Right renal cortex interstitium (tissue), 3 donors: ENCODE measurements around the gene YBX1. TPM values are rescaled to one million over a fixed set of nuclear protein-coding genes. Genes with fewer than 3 reads are reported as not detected.
"Not testable (repeated sequence)": the region's sequence is repeated elsewhere in the genome, so short reads cannot be mapped to it uniquely, and the experiment has no call there.

ENCODE experiments used
- DNase-seq, 3 donors: peaks; one replicate each; pipeline ENCODE4 v3.0.0-alpha.2; 2013; ENCODE audit warnings: low read depth in 3 of 3, low spot score in 2 of 3
- polyA plus RNA-seq, 3 donors: library from polyadenylated mRNA; unstranded; fragments of 120-200 nt; gene quantifications; one replicate each; pipeline ENCODE4 v1.2.1, GENCODE V29; 2013; ENCODE audit not compliant: insufficient read length in 3 of 3

Gene YBX1
- polyA plus RNA-seq, 3 donors: 611 to 684 (median 661) TPM

DNA sequence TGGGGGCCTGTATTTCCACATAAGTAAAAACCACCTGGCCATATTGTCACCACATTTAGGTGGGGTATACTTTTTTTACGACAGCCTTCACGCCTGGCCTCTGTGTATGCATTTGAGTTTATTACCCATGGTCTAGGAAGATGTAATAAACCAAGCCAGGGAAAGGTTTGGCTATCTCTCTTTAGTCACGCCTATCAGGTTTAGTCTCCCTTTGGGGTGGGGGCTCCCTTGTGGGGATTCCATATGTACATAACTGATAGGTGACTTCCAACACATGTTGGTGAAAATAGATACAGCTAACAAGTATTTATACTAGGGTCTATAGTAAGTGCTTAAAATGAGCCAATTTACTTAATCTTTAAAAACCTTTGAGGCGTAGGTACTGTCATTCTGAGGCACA, 4.2 kb downstream of the YBX1 start:
- no peak for DNase-seq

DNA sequence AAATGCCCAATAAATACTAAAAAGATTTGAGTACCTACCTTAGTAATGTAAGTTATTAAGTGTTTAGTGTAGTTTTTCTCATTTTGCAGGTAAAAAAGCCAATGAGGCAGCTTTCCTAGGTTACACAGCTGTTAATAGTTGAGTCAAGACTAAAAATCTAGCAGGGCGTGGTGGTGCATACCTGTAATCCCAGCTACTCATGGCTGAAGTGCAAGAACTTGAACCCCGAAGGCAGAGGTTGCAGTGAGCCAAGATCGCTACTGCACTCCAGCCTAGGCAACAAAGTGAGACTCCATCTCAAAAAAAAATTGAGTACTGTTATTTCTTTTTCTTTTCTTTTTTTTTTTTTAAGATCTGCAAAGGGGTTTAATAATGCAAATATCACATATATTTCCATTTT, 7.7 kb downstream of the YBX1 start:
- DNase-seq: no peak

DNA sequence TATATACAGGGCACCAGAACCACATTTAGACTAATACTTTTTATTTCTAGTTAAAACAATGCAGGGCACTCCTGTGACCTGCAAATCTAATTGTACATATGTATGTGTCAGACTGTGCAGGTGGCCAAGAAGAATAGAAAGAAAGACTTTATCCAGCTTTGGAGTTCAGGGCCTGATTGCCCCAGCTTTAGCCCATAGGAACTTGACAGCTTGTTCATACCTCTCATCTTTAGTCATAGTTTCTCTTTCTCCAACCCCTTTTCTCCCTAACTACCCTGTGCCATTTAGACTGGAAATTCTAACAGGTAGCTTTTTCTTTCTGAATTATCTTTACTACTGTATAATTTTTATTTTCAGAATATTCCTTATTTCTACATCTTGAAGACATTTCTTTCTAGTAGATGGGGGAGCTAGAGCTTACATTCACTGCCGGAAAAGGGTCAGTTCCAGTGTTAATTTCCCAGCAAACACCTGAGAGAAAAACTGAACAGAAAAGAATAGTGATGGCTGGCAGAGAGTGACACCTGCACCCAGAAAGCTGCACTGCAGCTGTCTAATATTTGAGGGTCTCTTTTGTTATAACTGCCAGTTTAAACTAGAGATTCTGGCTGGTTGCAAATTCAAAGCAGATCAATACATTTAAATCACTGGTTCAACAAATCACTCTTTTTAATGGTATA, 8.4 kb downstream of the YBX1 start:
- DNase-seq: no peak

DNA sequence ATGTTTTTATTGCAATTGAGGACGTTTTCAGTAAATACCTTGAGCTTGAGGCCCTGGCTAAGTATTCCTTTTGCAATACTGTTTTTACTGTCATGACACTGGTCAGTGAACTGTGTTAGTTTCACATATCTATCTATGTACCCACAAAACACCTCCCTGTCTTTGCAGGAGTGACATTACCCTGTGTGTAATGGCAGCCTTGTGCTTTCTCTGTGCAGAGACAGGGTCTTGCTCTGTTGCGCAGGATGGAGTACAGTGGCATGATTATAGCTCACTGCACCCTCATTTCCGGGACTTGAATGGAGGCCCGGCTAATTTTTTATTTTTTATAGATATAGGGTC, 8.9 kb downstream of the YBX1 start:
- no peak for DNase-seq

DNA sequence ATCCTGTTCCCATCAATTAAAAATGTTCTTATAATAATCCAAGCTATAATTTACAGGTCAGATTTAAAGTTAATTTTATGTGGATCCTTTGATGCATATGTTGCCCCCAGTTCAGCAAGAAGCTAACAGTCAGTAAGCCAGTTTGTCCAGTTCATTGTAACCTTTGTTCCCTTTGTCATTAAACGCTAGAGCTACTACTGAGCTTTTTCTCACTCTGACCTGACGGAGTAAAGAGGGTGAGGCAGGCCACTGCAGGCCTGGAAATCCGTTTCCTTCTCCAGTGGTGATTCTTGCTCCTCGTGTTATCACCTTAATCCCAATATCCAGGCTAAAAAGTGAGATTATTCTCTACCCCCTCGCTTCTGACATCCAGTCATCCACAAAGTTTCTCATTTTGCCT, 10.2 kb downstream of the YBX1 start:
- DNase-seq: no peak

- DNase-seq: no peak
Observed at GRCh38 chr1:42692911-42693310, 10.7 kb downstream of the YBX1 start.

DNA sequence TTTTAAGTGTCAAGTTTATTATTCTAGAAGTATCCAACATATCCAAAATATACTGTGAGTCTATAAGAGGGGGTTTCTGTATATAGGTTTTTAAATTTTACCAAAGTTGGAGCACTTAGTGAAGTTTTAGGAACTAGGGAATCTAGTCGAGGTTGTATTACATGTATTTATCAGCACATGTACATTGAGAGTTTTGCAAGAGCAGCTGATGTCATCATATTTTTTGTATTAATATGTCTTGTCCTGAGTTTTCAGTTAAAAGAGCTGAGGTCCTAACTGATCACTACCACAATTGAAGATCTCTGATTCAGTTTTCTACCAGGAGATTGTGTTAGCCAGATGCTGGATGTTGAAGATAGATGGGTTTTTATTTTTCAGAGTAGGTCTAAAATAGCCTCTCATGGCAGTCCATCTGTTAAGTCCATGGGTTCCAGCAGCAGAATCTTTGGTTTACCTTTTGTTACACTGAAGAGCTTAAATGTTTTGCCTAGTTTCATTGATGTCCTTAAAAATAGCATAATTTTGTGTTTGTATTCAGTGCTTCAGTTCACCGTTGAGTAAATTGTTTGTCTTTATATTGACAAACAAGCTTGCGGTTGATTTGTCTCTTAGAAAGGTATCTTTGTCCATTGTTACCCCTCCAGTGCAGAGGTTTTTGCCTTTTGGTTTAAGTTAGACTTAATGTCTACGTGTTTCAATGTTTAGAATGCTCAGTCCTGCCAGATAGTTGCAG, 16.0 kb downstream of the YBX1 start:
- no peak for DNase-seq

GRCh38 chr1:42700006-42700405, 17.8 kb downstream of the YBX1 start:
- DNase-seq: no peak

DNA sequence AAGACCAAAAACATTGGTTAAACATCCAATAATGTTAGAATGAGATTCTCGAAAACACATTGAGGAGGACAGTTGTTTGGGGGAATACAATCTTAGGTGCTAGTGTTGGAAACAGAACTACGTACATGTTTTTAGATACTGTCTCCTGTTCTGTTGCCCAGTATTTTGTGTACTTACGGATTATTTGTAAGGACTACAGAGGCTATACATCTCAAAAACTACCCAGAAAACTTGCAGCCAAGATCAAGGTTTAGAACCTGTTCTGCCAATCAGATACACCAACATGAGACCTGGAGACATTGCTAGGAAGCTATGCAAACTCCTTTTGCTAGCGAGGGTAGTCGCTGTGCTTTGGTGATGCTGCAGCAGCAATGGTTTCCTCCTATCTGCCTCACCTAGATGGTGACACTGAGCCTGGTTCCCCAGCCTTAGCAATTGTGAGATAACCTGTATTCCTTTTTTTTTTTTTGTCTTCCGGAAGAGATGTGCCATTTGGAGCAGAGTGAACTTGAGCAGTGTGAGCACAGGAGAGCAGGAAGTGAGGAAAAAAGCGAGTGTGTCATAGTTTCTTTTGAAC, 21.8 kb downstream of the YBX1 start:
- no peak for DNase-seq

- DNase-seq: not testable (repeated sequence)
Observed at GRCh38 chr1:42712808-42713207, 30.6 kb downstream of the YBX1 start.

GRCh38 chr1:42713293-42713692, 31.1 kb downstream of the YBX1 start:
- DNase-seq: no peak

GRCh38 chr1:42714441-42714840, 32.2 kb downstream of the YBX1 start:
- DNase-seq: not testable (repeated sequence)

GRCh38 chr1:42720868-42721267, 38.6 kb downstream of the YBX1 start:
- no peak for DNase-seq

DNA sequence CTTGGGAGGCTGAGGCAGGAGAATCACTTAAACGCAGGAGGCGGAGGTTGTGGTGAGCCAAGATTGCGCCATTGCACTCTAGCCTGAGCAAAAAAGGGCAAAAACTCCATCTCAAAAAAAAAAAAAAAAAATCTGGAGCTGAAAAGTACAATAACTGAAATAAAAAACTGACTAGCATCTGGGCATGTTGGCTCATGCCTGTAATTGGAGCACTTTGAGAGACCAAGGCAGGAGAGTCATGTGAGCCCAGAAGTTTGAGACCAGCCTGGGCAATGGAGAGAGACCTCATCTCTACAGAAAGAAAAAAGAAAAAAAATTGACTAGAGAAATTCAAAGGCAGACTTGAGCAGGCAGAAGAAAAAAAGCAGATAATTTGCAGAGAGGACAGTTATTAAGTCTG, 39.7 kb downstream of the YBX1 start:
- no peak for DNase-seq

GRCh38 chr1:42722403-42722802, 40.2 kb downstream of the YBX1 start:
- not testable (repeated sequence) for DNase-seq

GRCh38 chr1:42723511-42723910, 41.3 kb downstream of the YBX1 start:
- no peak for DNase-seq

- DNase-seq: not testable (repeated sequence)
Observed at GRCh38 chr1:42725820-42726219, 43.6 kb downstream of the YBX1 start.

DNA sequence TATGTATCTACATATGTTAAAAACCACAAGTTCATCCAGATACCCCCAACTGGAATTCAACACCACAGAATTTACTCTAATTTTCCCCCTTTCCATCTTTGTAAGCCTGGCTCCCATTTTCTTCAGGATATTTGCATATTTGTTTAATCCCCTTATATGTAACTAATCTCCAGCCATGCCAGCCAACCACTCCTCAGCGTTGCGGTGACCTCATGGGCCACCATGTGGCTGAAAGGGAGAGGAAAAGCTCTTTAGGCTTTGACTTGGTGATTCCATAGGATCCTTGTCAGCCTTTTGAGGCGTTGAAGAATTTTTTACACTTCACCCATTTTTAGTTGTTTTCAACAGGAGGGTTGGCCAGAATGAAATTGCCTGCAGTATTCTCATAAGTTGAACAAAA, 47.8 kb downstream of the YBX1 start:
- DNase-seq: no peak

DNA sequence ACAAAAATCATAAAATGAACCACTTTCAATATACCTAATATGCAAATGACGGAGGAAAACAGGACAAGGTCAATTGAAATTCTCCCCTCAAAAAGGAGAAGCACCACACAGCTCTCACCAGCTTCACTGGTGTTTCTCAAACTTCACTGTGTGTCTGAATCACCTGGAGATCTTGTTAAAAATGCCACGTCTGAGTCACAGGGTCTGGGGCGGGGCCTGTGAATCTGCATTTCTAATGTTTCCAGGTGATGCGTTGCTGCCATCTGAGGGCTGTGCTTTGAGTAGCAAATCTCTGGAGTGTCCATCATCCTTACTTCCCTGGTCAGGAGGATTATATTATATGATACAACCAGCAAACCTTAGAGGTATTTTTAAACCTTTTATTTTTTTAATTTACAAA, 48.8 kb downstream of the YBX1 start:
- no peak for DNase-seq

DNA sequence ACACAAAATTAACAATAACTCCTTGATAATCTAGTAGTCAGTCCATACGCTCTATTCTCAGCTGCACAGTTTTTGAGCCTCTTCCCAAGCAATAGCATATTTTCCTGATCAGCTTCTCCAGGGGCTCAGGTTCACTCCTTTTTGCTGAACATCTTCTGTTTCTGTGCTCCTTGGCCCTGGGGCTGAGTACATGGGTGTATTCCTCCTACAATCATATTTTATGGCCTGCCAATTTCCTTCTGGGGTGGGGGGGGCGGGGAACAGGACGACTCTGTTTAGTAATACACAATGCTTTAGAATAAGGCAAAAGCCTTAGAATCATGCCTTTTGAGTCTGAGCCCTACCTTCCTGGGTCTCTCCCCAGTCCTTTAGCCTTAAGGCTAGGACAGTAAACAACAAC, 49.4 kb downstream of the YBX1 start:
- DNase-seq: no peak

DNA sequence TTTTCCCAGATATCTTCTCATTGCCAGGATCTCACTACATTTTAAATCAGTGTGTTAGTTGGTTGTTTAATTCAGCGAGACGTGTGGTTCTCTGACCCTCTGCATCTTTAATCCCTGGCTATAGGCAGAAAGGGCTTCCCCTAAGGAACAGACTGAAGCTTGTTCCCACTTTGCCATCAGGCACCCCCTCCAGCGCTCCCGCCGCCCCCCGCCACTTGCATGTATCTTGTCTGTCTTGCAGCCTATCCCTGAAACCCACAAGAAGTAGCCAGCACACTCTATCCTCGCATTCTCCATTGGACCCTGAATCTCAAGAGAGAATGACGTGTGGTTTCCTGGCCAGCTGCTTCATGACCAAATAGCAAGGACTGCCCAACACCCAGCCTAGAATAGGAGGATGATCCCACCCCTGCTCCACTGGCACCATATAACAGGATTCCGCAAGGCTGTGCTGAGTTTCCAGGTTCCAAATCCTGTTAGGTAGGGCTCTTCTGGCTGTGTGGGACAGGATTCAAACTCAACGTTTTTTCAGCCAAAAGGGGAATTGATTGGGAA, 50.0 kb downstream of the YBX1 start:
- no peak for DNase-seq
